ENCODE results near the gene EPB41L4A.

DNA sequence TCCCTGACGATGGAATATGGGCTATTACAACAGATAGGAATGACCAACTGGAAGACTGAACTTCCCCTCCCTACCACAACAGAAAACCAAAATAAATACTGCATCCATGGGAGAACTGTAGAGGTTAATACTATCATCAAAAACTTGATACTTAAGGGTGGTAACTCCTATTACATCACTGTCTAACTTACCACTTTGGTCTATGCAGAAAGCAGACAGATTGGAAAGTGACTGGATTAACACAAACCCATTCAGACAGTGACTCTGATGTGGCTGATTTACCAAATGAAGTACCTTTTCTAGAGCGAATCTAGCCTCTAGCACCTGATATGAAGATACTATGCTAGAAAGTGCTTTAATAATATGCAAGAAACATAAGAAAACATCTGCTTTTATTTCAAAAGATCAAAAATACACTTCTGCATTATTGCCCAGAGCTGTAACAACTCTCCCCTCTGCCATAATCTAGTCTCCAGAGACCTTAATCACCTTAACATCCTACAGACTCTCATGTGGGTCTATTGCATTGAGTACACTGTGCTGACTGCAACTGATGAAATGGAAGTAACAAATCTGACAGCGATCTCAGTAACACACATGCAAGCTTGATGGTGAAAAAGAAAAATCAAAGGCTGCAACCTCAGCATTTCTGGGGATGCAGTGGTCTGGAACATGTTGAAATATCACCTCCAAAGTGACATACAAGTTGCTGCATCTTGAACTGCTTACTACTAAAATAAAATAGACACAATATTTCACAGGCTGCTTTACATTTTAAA lies 62.7 kb downstream of the EPB41L4A start:
- TF ChIP-seq, protein P1, sequence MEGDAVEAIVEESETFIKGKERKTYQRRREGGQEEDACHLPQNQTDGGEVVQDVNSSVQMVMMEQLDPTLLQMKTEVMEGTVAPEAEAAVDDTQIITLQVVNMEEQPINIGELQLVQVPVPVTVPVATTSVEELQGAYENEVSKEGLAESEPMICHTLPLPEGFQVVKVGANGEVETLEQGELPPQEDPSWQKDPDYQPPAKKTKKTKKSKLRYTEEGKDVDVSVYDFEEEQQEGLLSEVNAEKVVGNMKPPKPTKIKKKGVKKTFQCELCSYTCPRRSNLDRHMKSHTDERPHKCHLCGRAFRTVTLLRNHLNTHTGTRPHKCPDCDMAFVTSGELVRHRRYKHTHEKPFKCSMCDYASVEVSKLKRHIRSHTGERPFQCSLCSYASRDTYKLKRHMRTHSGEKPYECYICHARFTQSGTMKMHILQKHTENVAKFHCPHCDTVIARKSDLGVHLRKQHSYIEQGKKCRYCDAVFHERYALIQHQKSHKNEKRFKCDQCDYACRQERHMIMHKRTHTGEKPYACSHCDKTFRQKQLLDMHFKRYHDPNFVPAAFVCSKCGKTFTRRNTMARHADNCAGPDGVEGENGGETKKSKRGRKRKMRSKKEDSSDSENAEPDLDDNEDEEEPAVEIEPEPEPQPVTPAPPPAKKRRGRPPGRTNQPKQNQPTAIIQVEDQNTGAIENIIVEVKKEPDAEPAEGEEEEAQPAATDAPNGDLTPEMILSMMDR (tag by site-specific recombination; IDR thresholded peaks at IDR 0.05): no peak
- no peak for TF ChIP-seq ZBTB26 (tag by site-specific recombination; optimal IDR thresholded peaks at IDR 0.05)
- TF ChIP-seq, protein P2, sequence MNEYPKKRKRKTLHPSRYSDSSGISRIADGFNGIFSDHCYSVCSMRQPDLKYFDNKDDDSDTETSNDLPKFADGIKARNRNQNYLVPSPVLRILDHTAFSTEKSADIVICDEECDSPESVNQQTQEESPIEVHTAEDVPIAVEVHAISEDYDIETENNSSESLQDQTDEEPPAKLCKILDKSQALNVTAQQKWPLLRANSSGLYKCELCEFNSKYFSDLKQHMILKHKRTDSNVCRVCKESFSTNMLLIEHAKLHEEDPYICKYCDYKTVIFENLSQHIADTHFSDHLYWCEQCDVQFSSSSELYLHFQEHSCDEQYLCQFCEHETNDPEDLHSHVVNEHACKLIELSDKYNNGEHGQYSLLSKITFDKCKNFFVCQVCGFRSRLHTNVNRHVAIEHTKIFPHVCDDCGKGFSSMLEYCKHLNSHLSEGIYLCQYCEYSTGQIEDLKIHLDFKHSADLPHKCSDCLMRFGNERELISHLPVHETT (tag by site-specific recombination; IDR thresholded peaks at IDR 0.05): no peak
- TF ChIP-seq, protein P3, sequence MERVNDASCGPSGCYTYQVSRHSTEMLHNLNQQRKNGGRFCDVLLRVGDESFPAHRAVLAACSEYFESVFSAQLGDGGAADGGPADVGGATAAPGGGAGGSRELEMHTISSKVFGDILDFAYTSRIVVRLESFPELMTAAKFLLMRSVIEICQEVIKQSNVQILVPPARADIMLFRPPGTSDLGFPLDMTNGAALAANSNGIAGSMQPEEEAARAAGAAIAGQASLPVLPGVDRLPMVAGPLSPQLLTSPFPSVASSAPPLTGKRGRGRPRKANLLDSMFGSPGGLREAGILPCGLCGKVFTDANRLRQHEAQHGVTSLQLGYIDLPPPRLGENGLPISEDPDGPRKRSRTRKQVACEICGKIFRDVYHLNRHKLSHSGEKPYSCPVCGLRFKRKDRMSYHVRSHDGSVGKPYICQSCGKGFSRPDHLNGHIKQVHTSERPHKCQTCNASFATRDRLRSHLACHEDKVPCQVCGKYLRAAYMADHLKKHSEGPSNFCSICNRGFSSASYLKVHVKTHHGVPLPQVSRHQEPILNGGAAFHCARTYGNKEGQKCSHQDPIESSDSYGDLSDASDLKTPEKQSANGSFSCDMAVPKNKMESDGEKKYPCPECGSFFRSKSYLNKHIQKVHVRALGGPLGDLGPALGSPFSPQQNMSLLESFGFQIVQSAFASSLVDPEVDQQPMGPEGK (tag by site-specific recombination; IDR thresholded peaks at IDR 0.05): no peak
- no peak for TF ChIP-seq ZBTB21 (tag by site-specific recombination; IDR thresholded peaks at IDR 0.05)
- no peak for TF ChIP-seq ZFP3 (tag by site-specific recombination; IDR thresholded peaks at IDR 0.05; ENCODE audit: low read depth)
- TF ChIP-seq, protein P4, sequence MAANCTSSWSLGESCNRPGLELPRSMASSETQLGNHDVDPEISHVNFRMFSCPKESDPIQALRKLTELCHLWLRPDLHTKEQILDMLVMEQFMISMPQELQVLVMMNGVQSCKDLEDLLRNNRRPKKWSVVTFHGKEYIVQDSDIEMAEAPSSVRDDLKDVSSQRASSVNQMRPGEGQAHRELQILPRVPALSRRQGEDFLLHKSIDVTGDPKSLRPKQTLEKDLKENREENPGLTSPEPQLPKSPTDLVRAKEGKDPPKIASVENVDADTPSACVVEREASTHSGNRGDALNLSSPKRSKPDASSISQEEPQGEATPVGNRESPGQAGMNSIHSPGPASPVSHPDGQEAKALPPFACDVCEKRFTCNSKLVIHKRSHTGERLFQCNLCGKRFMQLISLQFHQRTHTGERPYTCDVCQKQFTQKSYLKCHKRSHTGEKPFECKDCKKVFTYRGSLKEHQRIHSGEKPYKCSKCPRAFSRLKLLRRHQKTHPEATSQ (tag by site-specific recombination; IDR thresholded peaks at IDR 0.05): no peak
- TF ChIP-seq, protein P5, sequence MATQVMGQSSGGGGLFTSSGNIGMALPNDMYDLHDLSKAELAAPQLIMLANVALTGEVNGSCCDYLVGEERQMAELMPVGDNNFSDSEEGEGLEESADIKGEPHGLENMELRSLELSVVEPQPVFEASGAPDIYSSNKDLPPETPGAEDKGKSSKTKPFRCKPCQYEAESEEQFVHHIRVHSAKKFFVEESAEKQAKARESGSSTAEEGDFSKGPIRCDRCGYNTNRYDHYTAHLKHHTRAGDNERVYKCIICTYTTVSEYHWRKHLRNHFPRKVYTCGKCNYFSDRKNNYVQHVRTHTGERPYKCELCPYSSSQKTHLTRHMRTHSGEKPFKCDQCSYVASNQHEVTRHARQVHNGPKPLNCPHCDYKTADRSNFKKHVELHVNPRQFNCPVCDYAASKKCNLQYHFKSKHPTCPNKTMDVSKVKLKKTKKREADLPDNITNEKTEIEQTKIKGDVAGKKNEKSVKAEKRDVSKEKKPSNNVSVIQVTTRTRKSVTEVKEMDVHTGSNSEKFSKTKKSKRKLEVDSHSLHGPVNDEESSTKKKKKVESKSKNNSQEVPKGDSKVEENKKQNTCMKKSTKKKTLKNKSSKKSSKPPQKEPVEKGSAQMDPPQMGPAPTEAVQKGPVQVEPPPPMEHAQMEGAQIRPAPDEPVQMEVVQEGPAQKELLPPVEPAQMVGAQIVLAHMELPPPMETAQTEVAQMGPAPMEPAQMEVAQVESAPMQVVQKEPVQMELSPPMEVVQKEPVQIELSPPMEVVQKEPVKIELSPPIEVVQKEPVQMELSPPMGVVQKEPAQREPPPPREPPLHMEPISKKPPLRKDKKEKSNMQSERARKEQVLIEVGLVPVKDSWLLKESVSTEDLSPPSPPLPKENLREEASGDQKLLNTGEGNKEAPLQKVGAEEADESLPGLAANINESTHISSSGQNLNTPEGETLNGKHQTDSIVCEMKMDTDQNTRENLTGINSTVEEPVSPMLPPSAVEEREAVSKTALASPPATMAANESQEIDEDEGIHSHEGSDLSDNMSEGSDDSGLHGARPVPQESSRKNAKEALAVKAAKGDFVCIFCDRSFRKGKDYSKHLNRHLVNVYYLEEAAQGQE (tag by site-specific recombination; IDR thresholded peaks at IDR 0.05): no peak
- TF ChIP-seq ZNF777 (tag by site-specific recombination; IDR thresholded peaks at IDR 0.05; ENCODE audit: borderline replicate concordance): no peak

Data from HEK293 (cell line).